ENCODE measurements around the gene SPECC1L. TPM values are rescaled to one million over a fixed set of nuclear protein-coding genes. Genes with fewer than 3 reads are reported as not detected.

SPECC1L gene
- total and polyA plus RNA-seq, 10 of the 15 experiments (the other 5 are each of a cell fraction or from before 2014, with no cell fraction given): 1.9 to 40.6 (median 19.1) TPM

GRCh38 chr22:24270556-24271385, at the start of gene SPECC1L (continued):
- TF ChIP-seq E2F8 (IDR thresholded peaks at IDR 0.05; ENCODE audit: low read depth, partially characterized antibody): no peak
- TF ChIP-seq RFX5 (IDR thresholded peaks at IDR 0.05; ENCODE audit: low read depth, low read length): no peak
- peak; percentile 80 for TF ChIP-seq SMARCA5 (IDR thresholded peaks at IDR 0.05)
- peak; percentile 91 for TF ChIP-seq DPF2 (IDR thresholded peaks at IDR 0.05)
- TF ChIP-seq SP1 (IDR thresholded peaks at IDR 0.05; ENCODE audit: low read depth, low read length): no peak
- TF ChIP-seq HDAC2 (IDR thresholded peaks at IDR 0.05): no peak
- TF ChIP-seq MEF2A (IDR thresholded peaks at IDR 0.05; ENCODE audit: insufficient read depth, low read depth, low read length): no peak
- peak; percentile 53; the same call in 1 of the 2 replicates for TF ChIP-seq ZNF217 (IDR thresholded peaks at IDR 0.05)
- peak; percentile 61; the same call in 1 of the 2 replicates for TF ChIP-seq RB1 (IDR thresholded peaks at IDR 0.05; ENCODE audit: borderline replicate concordance)
- TF ChIP-seq TAF1 (IDR thresholded peaks at IDR 0.05; ENCODE audit: borderline replicate concordance, low read depth, low read length): 0 out of 2 replicates have a peak, but pooled peaks have one; percentile 37
- TF ChIP-seq RELA (IDR thresholded peaks at IDR 0.05; ENCODE audit: borderline replicate concordance, partially characterized antibody): peak; percentile 17
- TF ChIP-seq IKZF2 (IDR thresholded peaks at IDR 0.05): no peak
- TF ChIP-seq STAT1 (conservative IDR thresholded peaks at IDR 0.05): 0 out of 2 replicates have a peak, but pooled peaks have one; percentile 33
- peak; percentile 30; the same call in 1 of the 2 replicates for TF ChIP-seq MXI1 (IDR thresholded peaks at IDR 0.05; ENCODE audit: low read depth, low read length)
- TF ChIP-seq PML (IDR thresholded peaks at IDR 0.05; ENCODE audit: low read length): peak; percentile 94
- TF ChIP-seq POLR2AphosphoS2 (IDR thresholded peaks at IDR 0.05; ENCODE audit: low read depth, low read length): peak; percentile 84; the same call in 1 of the 2 replicates
- TF ChIP-seq SREBF2 (IDR thresholded peaks at IDR 0.05; ENCODE audit: low read length): no peak
- peak; percentile 97 for TF ChIP-seq GATAD2B (conservative IDR thresholded peaks at IDR 0.05; ENCODE audit: low read depth)
- peak; percentile 63 for TF ChIP-seq NRF1 (conservative IDR thresholded peaks at IDR 0.05; ENCODE audit: low read depth, low read length)
- TF ChIP-seq NR2C2 (IDR thresholded peaks at IDR 0.05; ENCODE audit: borderline replicate concordance, control insufficient read depth, insufficient read length, low read depth): no peak
- TF ChIP-seq CBFB (IDR thresholded peaks at IDR 0.05; ENCODE audit: low read depth): no peak
- TF ChIP-seq TARDBP (IDR thresholded peaks at IDR 0.05; ENCODE audit: borderline replicate concordance): no peak
- TF ChIP-seq ZNF687 (IDR thresholded peaks at IDR 0.05): peak; percentile 86
- TF ChIP-seq MYC (IDR thresholded peaks at IDR 0.05; ENCODE audit: insufficient read depth, insufficient read length, insufficient replicate concordance, low read length, severe bottlenecking): no peak
